Erythroblast (primary cell): ENCODE measurements around the gene ZCCHC14.
"Not testable (repeated sequence)": the region's sequence is repeated elsewhere in the genome, so short reads cannot be mapped to it uniquely, and the experiment has no call there.

Experiments used
- GATA1 ChIP-seq: IDR thresholded peaks from 2 replicates; pipeline ENCODE4 v1.6.1; 2011; ENCODE audit warnings: low read depth, mild to moderate bottlenecking, control low read depth, low read length, moderate library complexity
- POLR2A ChIP-seq: IDR thresholded peaks from 2 replicates; pipeline ENCODE4 v1.6.1; 2011; ENCODE audit warnings: mild to moderate bottlenecking, low read length

DNA sequence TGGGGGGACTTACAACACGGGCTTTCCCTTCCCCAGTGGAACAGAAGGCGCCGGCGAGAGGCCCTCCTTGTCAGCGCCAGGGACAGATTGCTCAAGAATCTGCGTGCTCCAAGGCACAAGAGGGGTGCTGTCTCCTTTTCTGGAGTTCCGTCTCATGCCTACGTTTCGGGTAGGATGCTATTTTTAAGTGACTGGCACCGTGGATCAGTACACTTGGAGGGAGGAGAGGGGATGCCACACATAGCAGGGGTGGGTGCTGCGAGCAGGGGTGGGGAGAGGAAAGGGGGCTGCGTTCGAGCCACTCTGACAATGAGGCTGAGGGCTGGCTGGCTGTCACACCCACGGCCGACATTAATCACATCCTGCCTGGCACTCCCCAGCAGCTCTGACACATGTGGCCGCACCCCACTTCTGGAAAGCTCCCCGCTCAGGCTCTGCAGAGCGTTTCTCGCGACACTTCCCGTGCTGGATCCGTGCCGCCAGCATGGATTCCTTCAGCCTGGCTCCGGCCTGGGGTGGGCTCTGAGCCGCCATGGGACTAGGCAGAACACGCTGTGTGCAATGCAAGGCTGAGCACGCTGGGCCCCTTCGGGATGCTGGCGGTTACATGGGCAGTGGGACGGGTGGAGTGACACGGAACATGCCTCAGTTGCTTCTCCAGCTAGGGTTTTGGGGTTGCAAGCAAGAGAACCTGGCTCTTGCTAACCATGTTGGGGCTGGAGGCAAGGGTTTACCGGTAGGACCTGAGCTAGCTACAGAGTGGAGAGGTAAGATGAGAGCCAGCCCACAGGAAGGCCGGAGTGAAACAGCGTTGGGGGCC lies 25.0 kb upstream of the ZCCHC14 start:
- TF ChIP-seq POLR2A, GATA1: not testable (repeated sequence)
